DND-41 (cell line): ENCODE measurements around the gene BCKDK.

Experiments
- EZH2 ChIP-seq: IDR thresholded peaks from 3 replicates; pipeline ENCODE4 v1.6.1; 2012; ENCODE audit warnings: borderline replicate concordance, low read depth, mild to moderate bottlenecking, moderate library complexity, low read length, inconsistent platforms; ENCODE audit not compliant: severe bottlenecking
- TF ChIP-seq, protein P1 (sequence below): IDR thresholded peaks from 2 replicates; pipeline ENCODE4 v1.5.1; 2012; ENCODE audit warnings: borderline replicate concordance, low read length, moderate library complexity, mild to moderate bottlenecking; ENCODE audit not compliant: poor library complexity, severe bottlenecking; ENCODE audit errors: extremely low read depth

DNA sequence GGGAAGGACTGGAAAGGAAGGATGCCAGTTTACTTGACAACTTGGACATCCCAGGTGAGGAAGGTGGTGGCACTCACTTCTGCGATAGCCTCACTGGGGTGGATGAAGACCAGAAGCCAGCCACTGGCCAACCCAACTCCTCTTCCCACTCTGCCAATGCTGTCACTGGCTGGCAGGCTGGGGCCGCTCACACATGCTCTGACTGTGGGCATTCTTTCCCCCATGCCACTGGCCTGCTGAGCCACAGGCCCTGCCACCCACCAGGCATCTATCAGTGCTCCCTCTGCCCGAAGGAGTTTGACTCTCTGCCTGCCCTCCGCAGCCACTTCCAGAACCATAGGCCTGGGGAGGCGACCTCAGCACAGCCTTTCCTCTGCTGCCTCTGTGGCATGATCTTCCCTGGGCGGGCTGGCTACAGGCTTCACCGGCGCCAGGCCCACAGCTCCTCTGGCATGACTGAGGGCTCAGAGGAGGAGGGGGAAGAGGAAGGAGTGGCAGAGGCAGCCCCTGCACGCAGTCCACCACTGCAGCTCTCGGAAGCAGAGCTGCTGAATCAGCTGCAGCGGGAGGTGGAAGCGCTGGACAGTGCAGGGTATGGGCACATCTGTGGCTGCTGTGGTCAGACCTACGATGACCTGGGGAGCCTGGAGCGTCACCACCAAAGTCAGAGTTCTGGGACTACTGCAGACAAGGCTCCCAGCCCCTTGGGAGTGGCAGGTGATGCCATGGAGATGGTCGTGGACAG is 29.4 kb upstream of the BCKDK start:
- TF ChIP-seq, protein P1, sequence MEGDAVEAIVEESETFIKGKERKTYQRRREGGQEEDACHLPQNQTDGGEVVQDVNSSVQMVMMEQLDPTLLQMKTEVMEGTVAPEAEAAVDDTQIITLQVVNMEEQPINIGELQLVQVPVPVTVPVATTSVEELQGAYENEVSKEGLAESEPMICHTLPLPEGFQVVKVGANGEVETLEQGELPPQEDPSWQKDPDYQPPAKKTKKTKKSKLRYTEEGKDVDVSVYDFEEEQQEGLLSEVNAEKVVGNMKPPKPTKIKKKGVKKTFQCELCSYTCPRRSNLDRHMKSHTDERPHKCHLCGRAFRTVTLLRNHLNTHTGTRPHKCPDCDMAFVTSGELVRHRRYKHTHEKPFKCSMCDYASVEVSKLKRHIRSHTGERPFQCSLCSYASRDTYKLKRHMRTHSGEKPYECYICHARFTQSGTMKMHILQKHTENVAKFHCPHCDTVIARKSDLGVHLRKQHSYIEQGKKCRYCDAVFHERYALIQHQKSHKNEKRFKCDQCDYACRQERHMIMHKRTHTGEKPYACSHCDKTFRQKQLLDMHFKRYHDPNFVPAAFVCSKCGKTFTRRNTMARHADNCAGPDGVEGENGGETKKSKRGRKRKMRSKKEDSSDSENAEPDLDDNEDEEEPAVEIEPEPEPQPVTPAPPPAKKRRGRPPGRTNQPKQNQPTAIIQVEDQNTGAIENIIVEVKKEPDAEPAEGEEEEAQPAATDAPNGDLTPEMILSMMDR: no peak
- TF ChIP-seq EZH2: no peak
